GM23338 (cell line): ENCODE results near the gene NHS. TPM values are rescaled to one million over a fixed set of nuclear protein-coding genes. Genes with fewer than 3 reads are reported as not detected.

Source experiments
- ATAC-seq: fragments of 200-7000 bp; cut with Tn5 transposase; 3 replicates; pipeline ENCODE4 v1.9.1; 2020
- DNase-seq: peaks from one replicate; pipeline ENCODE4 v3.0.0-alpha.2; 2015; ENCODE audit warnings: low spot score
- H2AFZ ChIP-seq: fragments of 200-600 bp; sonication (generic); 2 replicates; pipeline ENCODE4 v1.8.0; 2016; ENCODE audit warnings: antibody characterized with exemption, mild to moderate bottlenecking, moderate library complexity
- H3F3A ChIP-seq: fragments of 200-600 bp; sonication (generic); replicated peaks from 2 replicates; pipeline ENCODE4 v1.8.0; 2017; ENCODE audit warnings: antibody characterized with exemption, mixed run types, low read depth
- H3K27ac ChIP-seq: fragments of 200-600 bp; sonication (generic); 2 replicates; pipeline ENCODE4 v1.6.1; 2016; ENCODE audit warnings: low read depth
- H3K27me3 ChIP-seq: fragments of 200-600 bp; sonication (generic); 2 replicates; pipeline ENCODE4 v1.8.0; 2016; ENCODE audit warnings: mild to moderate bottlenecking, mixed run types, moderate library complexity; ENCODE audit not compliant: insufficient read depth
- H3K36me3 ChIP-seq: fragments of 200-600 bp; sonication (generic); 2 replicates; pipeline ENCODE4 v1.8.0; 2016; ENCODE audit warnings: mild to moderate bottlenecking; ENCODE audit not compliant: insufficient read depth
- H3K4me1 ChIP-seq: fragments of 200-600 bp; sonication (generic); 2 replicates; pipeline ENCODE4 v1.8.0; 2016; ENCODE audit warnings: mild to moderate bottlenecking, moderate library complexity; ENCODE audit not compliant: insufficient read depth
- H3K4me2 ChIP-seq: fragments of 200-600 bp; sonication (generic); 2 replicates; pipeline ENCODE4 v1.7.1; 2017; ENCODE audit warnings: mixed run types
- H3K4me3 ChIP-seq: fragments of 200-600 bp; sonication (generic); 2 replicates; pipeline ENCODE4 v1.6.1; 2016; ENCODE audit warnings: mixed run types
- H3K79me2 ChIP-seq: fragments of 200-600 bp; sonication (generic); replicated peaks from 2 replicates; pipeline ENCODE4 v1.8.0; 2017; ENCODE audit warnings: mild to moderate bottlenecking; ENCODE audit not compliant: insufficient read depth
- H3K9me2 ChIP-seq: fragments of 200-600 bp; sonication (generic); 2 replicates; pipeline ENCODE4 v1.8.0; 2017; ENCODE audit not compliant: insufficient read depth
- H4K20me1 ChIP-seq: fragments of 200-600 bp; sonication (generic); replicated peaks from 2 replicates; pipeline ENCODE4 v1.8.0; 2017; ENCODE audit warnings: mild to moderate bottlenecking; ENCODE audit not compliant: insufficient read depth
- H3K27ac Mint-ChIP-seq: 2 replicates; pipeline ENCODE4 v1.8.0; 2020; ENCODE audit warnings: inconsistent platforms, mild to moderate bottlenecking, moderate library complexity, mixed read lengths
- H3K27me3 Mint-ChIP-seq: 3 replicates; pipeline ENCODE4 v1.8.0; 2022; ENCODE audit warnings: low read depth, mild to moderate bottlenecking, moderate library complexity, mixed read lengths, inconsistent platforms; ENCODE audit not compliant: insufficient read depth, poor library complexity
- H3K36me3 Mint-ChIP-seq: 3 replicates; pipeline ENCODE4 v1.8.0; 2021; ENCODE audit warnings: low read depth, mild to moderate bottlenecking, inconsistent platforms, moderate library complexity, mixed read lengths
- H3K4me1 Mint-ChIP-seq: 3 replicates; pipeline ENCODE4 v1.8.0; 2020; ENCODE audit warnings: mild to moderate bottlenecking, inconsistent platforms, mixed read lengths
- H3K4me3 Mint-ChIP-seq: 3 replicates; pipeline ENCODE4 v1.8.0; 2021; ENCODE audit warnings: moderate library complexity, mild to moderate bottlenecking, inconsistent platforms, mixed read lengths
- H3K9me3 Mint-ChIP-seq: 3 replicates; pipeline ENCODE4 v1.8.0; 2020; ENCODE audit warnings: moderate library complexity, mild to moderate bottlenecking, inconsistent platforms, mixed read lengths
- CREB1 ChIP-seq: fragments of 250-450 bp; sonication (Bioruptor Pico); IDR thresholded peaks from 2 replicates; pipeline ENCODE4 v1.5.0; 2020; ENCODE audit warnings: low read depth, mild to moderate bottlenecking, moderate library complexity
- CTCF ChIP-seq, 2 experiments: fragments of 200-600 bp in 1 of 2; sonication (generic) in 1 of 2; conservative IDR thresholded peaks; 2 replicates each; pipeline versions ENCODE4 v1.5.1 to v1.6.1; 2016 to 2017; ENCODE audit warnings: antibody characterized with exemption in 2 of 2, low read depth in 2 of 2, mild to moderate bottlenecking in 2 of 2, moderate library complexity in 1 of 2
- ETS1 ChIP-seq: IDR thresholded peaks from 2 replicates; pipeline ENCODE4 v1.6.1; 2016; ENCODE audit warnings: antibody characterized with exemption
- EZH2 ChIP-seq: fragments of 200-600 bp; sonication (generic); IDR thresholded peaks from one replicate; pipeline ENCODE4 v1.8.0; 2017; ENCODE audit warnings: antibody characterized with exemption, mild to moderate bottlenecking, low read depth; ENCODE audit not compliant: unreplicated experiment
- EZH2phosphoT487 ChIP-seq: fragments of 200-600 bp; sonication (generic); IDR thresholded peaks from one replicate; pipeline ENCODE4 v1.8.1; 2018; ENCODE audit warnings: antibody characterized with exemption; ENCODE audit not compliant: unreplicated experiment
- JUNB ChIP-seq: IDR thresholded peaks from one replicate; pipeline ENCODE4 v1.6.1; 2016; ENCODE audit warnings: antibody characterized with exemption; ENCODE audit not compliant: unreplicated experiment
- NANOG ChIP-seq: IDR thresholded peaks from 2 replicates; pipeline ENCODE4 v1.6.1; 2016; ENCODE audit warnings: antibody characterized with exemption, borderline replicate concordance
- POLR2AphosphoS5 ChIP-seq: IDR thresholded peaks from 2 replicates; pipeline ENCODE4 v1.6.1; 2016; ENCODE audit warnings: antibody characterized with exemption, low read depth
- REST ChIP-seq: IDR thresholded peaks from one replicate; pipeline ENCODE4 v1.6.1; 2018; ENCODE audit warnings: antibody characterized with exemption; ENCODE audit not compliant: unreplicated experiment
- STAT1 ChIP-seq: IDR thresholded peaks from one replicate; pipeline ENCODE4 v1.6.1; 2016; ENCODE audit warnings: antibody characterized with exemption; ENCODE audit not compliant: unreplicated experiment
- ZNF114 ChIP-seq: fragments of 250-450 bp; sonication (Bioruptor Pico); IDR thresholded peaks from 2 replicates; pipeline ENCODE4 v1.5.0; 2020; ENCODE audit warnings: mild to moderate bottlenecking, moderate library complexity
- ZNF331 ChIP-seq: fragments of 250-450 bp; sonication (Bioruptor Pico); IDR thresholded peaks from 2 replicates; pipeline ENCODE4 v1.5.0; 2020; ENCODE audit warnings: low read depth, mild to moderate bottlenecking, moderate library complexity
- ZNF462 ChIP-seq: fragments of 250-450 bp; sonication (Bioruptor Pico); IDR thresholded peaks from 2 replicates; pipeline ENCODE4 v1.5.0; 2020; ENCODE audit warnings: mild to moderate bottlenecking, moderate library complexity
- polyA plus RNA-seq: library from polyadenylated mRNA; unstranded; fragments of >200 nt; fragmentation: Nextera tagmentation; extraction: Ambion mirVana; gene quantifications from 2 replicates; pipeline ENCODE4 v1.2.1, GENCODE V29; 2016
- total RNA-seq: library from RNA; depleted of rRNA; stranded (reverse); fragments of >200 nt; shearing (Covaris generic); gene quantifications from 2 replicates; pipeline ENCODE4 v1.2.3, GENCODE V29; 2014

NHS gene
- total and polyA plus RNA-seq, 2 experiments from 2014 or later: 1.8 to 8.2 TPM

GRCh38 chrX:17542123-17542522 is 167.1 kb downstream of the NHS start:
- Histone ChIP-seq H3K27ac (no peak overlapping the region), H4K20me1 (no peaks in the 10 kb centered on the region), H3K36me3 (no peaks in the 10 kb centered on the region), H3F3A (no peaks in the 10 kb centered on the region), H3K27me3 (no peaks in the 10 kb centered on the region), H3K4me2 (no peak overlapping the region), H3K9me2 (no peaks in the 10 kb centered on the region), H3K4me3 (no peak overlapping the region), H3K4me1 (no peaks in the 10 kb centered on the region; the same call in 1 of the 2 replicates), H3K79me2 (no peaks in the 10 kb centered on the region), H2AFZ (no peak overlapping the region)
- H3K36me3 Mint-ChIP-seq: no peaks in the 10 kb centered on the region
- H3K4me3 Mint-ChIP-seq: no peak overlapping the region
- H3K9me3 Mint-ChIP-seq: no peaks in the 10 kb centered on the region
- DNase-seq (no peak), ATAC-seq (no peak)
- peaks cover 23% of the 10 kb centered on the region for H3K4me1 Mint-ChIP-seq
- peaks cover 4% of the 10 kb centered on the region for H3K27me3 Mint-ChIP-seq
- TF ChIP-seq JUNB (no peak), REST (no peak), NANOG (no peak), ETS1 (no peak), ZNF462 (CRISPR knock-in tag) (no peak), EZH2phosphoT487 (no peak), STAT1 (no peak), POLR2AphosphoS5 (no peak), CREB1 (no peak), EZH2 (no peak), CTCF (conservative IDR thresholded peaks at IDR 0.05; ENCODE audit: low read depth in 2 of 2) (no peak), ZNF114 (CRISPR knock-in tag) (no peak), ZNF331 (CRISPR knock-in tag) (no peak)
- no peak overlapping the region for H3K27ac Mint-ChIP-seq
